RPMI7951 (cell line): ENCODE data around the gene LECT2. TPM values are rescaled to one million over a fixed set of nuclear protein-coding genes. Genes with fewer than 3 reads are reported as not detected.

ENCODE experiments used
- DNase-seq: peaks from one replicate; pipeline ENCODE4 v3.0.0-alpha.2; 2012; ENCODE audit warnings: low read depth
- total RNA-seq: library from RNA; depleted of rRNA; stranded (reverse); fragments of >200 nt; shearing (Covaris generic); gene quantifications from 2 replicates; pipeline ENCODE4 v1.2.3, GENCODE V29; 2014

Gene LECT2
- total RNA-seq, 1 experiment from 2014 or later, result not detected

DNA sequence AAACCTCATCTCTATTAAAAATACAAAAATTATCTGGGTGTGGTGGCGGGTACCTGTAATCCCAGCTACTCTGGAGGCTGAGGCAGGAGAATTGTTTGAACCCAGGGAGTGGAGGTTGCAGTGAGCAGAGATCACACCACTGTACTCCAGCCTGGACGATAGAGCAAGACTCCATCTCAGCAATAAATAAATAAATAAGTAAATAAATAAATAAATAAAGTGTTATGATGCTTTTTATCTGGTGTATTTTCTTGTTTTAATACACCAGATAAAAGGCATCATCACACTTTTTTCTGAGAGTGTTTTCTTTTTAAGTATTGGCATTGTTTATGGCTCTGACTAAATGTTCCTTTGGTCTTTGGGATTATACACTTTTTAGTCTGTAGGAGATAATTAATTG, 24.2 kb upstream of the LECT2 start:
- no peak for DNase-seq

DNA sequence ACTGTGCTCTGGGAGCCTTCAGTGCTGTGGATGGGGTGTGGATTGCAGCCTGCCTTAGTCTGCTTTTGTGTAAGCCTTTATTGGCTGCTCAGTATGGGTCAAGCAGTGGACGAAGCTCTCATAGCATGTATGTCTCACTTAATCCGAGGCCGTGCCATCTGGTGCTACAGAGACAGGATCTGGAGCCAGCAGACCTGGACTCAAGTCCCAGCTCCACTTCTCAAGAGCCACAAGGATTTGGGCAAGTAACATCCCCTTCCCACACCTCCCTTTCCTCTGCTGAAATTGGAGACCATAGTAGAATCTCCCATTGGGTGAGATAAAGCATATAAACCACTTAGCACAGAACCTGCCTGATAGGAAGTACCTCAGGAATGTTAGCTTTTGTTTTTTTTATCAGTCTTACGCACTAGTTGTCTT, 23.4 kb upstream of the LECT2 start:
- no peak for DNase-seq

DNA sequence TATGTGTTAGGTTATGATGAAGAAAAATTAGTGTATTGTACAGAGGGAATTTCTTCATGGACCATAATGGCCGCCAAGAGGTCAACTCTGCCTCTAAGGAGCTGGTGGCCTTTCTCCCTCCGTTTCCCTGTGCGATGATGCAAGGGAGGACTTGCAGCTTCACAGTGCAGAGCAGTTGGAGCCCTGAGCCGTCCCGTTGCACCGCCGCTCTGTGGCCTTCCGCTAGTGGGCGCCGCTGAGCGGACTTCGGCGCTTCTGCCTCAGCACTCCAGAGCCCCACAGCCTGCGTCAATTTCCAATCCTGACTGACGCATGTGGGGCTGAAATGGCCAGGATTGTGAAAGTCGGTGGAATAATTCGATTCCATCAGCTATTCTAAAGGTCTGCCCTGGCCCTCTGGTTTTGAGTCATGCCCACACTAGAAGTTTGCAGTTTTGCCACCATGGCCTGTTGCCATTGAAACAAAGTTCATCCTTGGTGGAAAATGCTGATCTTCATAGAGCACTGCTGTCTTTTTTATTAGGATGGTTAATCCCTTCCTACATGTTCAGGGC, 22.7 kb upstream of the LECT2 start:
- DNase-seq, result peak; percentile 80

DNA sequence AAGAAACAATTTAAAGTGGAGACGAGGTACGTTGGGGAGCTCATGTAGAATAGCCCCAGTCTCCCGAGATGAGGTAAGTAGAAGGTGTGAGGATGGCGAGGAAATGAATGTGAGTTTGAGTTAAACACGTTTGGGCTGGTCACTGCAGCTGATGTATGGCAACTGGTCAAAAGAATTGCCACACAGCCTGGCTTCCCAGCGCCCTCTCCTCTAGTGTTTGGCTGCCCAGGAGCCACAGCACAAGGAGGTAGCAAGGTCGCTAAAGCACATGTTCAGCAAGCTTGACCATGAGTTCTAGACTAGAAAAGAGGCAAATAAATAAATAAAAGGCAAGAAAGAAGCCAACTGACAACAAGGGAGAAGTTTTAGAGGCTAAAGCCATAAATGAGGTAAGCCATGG, 21.4 kb upstream of the LECT2 start:
- no peak for DNase-seq

DNA sequence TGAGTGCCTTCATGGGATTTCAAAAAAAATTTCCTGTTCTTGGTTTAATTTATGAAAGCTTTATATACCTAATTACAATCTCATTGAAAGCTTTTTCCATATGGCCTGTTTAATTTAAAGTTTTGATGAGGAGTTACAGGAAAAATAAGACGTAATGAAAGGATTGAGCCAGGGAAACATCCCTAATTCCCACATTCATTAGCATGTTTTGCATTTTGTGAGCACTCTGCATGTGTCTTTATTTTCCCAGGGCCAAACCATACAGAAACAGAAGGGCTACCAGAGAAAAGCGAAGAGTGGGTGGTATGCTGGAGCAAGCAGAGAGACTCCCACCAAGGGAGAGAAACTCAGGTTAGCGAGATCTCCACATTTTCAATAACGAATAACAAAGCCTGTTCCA, 20.3 kb upstream of the LECT2 start:
- DNase-seq, result no peak

DNA sequence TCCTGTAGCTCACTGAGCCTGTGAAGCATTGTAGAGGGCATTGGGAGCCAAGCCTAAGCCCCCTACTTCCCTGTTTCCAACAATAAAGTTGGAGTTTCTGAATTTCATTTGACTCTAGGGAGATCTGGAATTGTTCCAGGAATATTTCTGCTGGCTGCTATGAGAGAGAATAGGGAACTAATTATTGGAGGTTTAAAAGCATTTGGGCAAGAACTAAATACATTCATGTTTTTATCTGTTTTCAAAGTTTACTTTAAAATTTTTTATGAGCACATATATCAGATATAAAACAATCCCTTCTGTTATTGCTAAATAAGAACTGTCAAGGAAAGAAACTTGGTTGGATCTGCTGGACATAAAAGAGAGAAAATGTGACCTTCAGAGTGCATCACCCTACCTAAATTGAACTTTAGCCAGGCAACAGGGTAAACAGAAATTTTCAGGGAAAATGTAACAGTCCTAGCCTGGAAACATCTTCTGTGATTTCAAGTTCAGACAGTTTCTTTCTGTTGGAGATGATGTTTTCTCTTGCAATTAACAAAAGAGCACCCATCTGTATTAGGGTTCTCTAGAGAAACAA, 19.3 kb upstream of the LECT2 start:
- no peak for DNase-seq

DNA sequence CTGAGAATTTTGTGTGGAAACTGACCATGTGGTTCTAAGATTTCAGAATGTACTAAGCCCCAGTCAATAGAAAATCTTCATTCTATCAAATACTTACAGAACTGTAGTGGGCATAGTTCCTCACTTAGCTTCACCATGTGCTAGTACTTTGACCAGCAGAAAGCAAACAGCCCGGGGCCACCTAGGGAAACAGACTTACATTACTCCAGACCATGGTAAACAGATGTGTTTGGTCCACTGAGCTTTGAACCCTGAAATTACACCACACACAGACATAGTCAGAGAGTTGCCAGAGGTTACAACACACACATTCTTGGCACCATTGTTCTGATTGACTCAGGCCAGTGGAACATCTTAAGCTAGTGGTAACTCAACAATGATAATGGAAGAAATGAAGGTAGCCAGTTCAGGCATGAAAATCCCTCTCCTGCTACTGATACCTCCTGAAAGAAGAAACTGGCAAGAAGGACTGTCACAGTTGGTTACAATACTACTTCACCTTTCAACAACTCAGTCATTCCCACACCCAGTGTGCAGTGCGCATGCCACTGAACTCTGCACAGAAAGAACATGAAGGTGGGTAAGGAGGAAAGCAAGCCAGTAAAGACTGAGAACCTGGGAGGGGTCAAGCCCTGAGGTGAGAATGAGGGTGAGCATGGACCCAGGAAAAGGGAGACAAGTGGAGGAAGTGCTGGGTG, 18.7 kb upstream of the LECT2 start:
- peak; percentile 84 for DNase-seq

DNA sequence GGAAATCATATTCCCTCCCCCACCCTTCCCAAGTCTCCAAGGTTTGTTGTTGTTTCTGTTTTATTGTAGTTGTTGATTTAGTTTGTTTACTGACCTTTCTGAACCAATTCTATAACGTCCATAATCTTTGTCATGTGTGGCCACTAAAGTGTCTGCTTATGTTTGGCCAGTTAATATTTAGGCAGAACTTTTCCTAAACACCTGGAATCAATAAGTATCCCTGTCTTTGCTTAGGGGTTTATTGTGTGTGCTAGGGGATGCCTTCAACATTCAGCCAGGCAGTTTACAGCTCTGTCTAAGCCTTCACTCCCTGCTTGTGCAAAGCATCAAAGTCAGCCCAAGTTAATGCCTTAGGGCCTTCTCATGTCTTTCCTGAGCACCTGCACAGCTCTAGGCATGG, 16.9 kb upstream of the LECT2 start:
- DNase-seq, result peak; percentile 19

DNA sequence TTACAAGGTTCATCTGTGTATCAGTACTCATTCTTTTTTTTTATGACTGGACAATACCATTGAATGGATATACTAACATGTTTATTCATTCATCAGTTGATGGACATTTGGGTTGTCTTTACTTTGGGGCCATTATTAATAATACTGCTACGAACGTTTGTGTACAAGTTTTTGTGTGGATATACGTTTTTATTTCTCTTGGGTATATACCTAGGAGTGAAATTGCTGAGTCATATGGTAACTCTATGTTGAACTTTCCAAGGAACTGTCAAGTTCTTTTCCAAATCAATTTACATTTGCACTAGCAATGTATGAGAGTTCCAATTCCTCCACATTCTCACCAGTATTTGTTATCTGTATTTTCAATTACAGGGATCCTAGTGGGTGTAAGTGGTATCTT, 12.0 kb upstream of the LECT2 start:
- no peak for DNase-seq

DNA sequence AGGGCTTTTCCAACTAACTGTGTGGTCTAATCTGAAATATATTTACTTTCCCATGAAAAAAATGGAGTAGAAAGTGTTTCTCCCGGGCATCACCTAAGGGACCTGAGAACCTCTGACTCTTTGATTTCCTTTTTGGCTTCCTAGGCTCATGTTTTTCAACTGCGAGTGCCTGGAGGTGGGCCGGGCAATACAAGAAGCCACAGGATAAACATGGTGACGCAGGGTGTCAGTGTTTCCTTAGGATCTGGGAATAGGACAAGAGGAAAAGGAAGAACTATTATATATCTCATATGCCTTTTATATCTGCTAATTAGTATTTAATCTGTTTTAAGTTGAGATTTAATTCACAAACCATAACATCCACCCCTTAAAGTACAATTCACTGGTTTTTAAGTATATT, 11.4 kb upstream of the LECT2 start:
- DNase-seq, result no peak

DNA sequence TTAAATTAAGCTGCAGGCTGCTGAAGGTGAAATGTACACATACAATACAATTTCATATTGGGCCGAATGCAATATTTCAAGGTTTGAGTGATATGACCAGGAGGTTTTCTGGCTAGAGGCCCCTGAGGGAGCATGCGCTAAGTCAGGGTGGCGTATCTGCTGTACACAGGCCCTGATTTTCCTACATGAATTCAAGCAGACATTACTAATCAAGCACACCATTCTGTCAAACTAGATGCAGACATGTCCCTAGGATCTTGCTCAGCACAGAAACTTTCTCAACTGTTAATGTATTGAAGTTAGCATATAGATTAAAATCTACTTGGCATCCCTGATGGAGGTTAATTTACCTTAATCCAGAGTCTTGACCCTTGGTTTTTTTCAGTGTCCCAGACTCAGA, 10.7 kb upstream of the LECT2 start:
- DNase-seq, result no peak

DNA sequence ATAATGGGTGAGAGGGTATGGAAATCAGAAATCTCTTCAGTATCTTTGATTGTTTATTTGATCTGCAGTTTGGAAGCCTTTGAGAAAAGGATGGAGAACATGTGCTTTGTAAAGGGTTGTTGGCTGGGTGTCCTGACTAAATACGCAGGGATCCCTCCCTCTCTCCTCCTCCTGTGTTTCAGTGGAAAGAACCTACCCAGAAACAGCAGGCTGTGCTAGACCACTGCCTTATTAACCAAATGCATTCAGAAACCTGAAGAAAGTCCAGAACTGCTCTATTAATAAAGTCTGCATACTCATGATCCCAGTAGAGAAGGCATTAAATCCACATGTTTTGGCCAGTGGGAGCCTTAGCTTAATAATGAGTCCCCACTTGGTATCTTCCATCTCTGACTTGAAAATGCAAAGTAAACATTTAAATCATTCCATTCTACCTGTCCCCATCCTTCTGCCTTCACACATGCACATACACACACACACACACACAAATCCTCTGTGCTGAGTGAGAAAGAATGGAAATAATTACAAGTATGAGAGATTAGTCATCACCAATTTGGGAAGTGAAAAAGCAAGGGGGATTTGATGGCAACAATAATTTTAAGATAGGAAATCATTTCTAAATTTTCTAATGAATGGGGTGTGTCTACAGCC, 10.0 kb upstream of the LECT2 start:
- DNase-seq, result no peak

DNA sequence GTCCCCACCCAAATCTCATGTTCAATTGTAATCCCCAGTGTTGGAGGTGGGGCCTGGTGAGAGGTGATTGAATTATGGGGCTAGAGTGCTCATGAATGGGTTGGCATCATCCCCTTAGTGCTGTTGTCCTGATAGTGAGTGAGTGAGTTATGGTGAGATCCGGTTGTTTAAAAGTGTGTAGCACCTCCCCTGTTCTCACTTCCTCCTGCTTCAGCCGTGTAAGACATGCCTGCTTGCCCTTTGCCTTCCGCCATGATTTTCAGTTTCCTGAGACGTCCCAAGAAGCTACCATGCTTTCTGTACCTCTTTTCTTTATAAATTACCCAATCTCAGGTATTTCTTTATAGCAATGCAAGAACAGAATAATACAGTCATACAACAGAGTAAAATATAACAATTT, 742 bp upstream of the LECT2 start:
- DNase-seq, result no peak

DNA sequence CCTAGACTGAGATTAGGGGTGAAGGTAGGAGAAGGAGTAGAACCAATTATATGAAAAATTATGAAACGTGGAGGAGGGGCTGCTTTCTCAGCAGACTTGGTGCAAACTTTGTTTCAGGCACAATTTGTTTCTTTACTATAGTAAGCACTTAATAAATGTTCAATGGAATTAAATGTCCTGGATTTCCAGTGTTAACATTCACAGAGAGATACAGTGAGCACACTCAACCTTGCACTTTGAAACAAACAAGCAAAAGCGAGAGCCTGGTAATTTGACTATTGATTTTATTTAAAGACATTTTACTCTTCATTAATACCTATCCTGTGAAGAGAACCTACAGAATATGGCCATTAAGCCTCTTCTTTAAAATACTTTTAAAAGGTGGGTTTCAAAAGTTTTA, 933 bp downstream of the LECT2 start:
- no peak for DNase-seq

DNA sequence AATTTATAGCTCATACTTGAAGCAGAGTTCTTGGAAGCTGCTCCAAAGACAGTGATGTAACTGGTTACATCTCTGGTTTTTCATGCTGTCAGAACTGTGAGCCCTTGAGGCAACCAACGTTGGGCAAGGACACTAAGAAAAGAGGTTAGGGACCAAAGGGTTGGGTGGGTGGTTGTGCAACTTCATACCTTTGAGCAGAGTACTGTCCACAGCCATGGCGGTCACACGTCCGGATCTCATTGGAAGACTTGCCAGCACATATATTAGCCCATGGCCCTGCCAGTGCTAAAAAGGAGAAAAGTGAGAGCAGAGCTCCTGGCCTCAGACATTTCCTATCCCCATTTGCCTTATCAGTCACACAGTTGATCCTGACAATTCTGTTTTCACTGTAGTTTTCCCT, 2.1 kb downstream of the LECT2 start:
- no peak for DNase-seq

DNA sequence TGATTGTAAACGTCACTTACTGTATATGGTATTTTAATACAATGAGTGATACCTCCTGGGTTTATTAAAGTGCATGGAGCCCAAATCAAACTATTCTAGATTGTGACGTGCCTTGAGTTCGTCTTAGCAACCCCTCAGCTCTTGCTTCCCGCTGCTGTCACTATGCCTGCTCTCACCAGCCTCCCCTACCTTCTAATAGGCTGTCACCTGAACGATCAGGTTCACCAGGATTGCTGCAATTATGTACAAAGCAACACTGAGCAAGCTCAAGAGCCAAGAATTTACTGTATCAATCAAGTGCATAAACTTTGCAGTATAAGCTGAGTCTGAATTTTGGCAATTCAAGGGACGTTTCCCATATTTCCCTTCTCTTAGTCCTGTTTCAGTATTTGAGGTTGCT, 3.0 kb downstream of the LECT2 start:
- DNase-seq, result no peak

DNA sequence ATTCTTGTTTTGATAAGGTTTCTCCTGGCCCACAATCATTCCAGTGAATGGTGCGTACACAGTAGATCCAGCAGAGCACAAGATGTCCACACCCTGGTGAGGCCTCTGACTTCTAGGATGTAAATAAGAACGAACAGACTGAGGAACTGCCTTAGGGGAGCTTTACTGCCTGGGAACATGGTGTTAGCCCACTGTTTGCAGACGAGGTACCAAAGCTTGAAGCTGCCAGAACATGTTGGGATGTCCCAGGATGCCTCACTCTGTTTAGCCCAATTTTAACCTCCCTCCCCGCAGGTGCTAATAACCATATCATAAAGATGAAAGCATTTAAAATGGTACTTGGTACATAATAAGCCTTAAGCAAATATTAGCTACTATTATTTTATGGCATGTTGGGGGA, 3.5 kb downstream of the LECT2 start:
- no peak for DNase-seq

DNA sequence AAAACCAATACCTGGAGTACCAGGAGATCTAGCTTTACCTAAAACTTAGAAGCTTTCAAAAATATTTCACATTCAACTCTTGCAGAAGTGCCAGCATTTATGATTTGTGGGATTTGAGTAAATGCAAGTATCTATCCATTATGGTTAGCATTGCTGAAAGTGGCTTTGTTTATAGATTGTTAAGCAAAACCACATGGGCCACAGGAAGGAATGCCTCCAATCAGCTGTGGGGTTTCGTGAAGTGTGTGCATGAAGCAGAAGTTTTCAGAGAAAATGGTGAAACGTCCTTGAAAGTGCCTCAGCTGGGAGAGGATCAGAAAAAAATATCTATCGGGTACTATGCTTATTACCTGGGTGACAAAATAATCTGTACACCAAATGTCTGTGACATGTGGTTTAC, 4.2 kb downstream of the LECT2 start:
- peak; percentile 31 for DNase-seq

DNA sequence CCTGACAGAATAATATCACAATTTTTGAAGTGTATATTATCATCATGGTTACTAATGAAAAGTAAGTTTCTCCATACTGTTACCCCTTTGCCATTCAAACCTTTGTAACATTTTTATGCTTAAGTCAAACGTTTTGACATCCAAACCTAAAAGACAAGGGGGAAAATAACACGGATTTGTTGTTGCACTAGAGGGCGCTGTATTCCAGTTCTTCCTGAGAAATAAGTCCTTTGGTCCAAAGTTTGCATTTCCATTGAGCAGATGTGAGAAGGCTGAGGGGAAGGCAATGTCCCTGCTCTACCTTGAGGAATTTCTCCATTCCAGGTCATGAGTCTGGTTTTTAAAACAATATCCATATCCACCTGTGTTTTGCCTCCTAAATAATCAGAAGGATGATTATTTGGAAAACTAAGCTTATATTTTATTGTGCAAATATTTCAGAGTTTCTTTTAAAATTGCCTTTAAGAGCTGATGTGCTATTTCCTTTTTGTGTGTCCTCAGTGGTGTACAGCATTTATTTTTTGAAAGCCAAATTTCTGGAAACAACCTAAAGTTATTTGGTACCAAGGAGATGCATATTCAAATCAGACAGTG, 9.7 kb downstream of the LECT2 start:
- DNase-seq, result peak; percentile 78

DNA sequence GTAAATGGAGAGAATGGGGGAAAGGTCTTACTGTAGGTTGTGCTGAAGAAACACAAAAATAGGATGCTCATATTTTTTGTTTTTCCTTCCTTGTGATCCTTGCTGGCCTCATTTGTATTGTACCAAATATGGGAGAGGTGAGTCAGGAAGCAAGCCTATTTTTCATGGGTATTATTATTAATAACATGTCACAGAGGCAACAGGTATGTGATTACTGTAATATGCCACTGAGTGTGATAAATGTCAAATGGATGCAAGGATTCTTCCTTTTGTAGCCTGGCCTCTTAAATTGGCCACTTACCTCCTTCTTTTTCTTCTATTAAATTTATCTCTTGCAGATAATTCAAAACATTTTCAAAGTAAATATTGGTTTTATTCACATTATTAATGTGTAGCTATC, 10.2 kb downstream of the LECT2 start:
- DNase-seq, result no peak

DNA sequence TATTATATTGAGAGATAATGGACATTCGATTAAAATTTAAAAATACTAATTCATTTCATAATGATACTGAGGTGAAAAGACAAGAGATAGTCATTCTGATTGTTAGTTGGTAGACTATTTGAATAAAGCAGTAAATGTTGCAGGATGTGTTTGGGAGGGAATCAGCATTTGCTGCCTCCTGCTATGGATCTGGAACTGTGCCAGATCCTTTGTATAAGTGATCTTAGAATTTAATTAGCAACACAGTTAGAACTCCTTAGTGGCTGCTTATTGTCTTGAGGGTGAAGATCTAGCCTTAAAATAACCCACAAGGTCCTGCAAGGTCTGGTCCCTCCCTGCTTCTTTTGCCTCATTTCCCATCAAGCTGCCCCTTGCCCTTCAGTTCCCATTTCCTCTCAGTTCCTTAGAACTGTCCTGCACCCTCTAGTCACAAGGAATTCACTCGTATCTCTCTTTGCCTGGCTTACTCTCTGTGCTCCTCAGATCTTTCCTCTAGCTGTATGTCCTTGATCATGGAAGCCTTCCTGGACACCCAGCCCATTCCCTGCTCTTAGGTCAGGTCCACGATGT, 12.5 kb downstream of the LECT2 start:
- no peak for DNase-seq

DNA sequence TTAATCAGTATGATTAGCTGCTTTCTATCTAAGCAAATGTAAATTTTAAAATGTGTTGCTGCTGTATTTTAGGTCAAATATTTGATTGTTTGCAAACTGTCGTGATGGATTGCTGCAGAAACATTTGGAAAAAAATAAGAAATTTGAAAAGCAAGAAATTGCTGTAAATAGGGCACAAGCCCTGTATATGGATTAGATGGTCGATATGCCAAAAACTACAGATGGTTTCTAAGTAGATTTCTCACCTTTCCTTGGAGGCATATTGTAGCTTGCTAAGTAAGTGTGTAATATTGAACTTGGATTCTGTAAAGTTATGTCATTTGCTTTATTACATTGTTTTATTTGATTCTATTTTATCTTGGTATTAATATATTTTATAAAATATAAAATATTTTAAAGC, 13.1 kb downstream of the LECT2 start:
- no peak for DNase-seq
